GM23338 (cell line): ENCODE measurements around the gene RUVBL2. TPM values are rescaled to one million over a fixed set of nuclear protein-coding genes. Genes with fewer than 3 reads are reported as not detected.

Experiments
- ATAC-seq: fragments of 200-7000 bp; cut with Tn5 transposase; 3 replicates; pipeline ENCODE4 v1.9.1; 2020
- DNase-seq: peaks from one replicate; pipeline ENCODE4 v3.0.0-alpha.2; 2015; ENCODE audit warnings: low spot score
- H2AFZ ChIP-seq: fragments of 200-600 bp; sonication (generic); 2 replicates; pipeline ENCODE4 v1.8.0; 2016; ENCODE audit warnings: antibody characterized with exemption, mild to moderate bottlenecking, moderate library complexity
- H3F3A ChIP-seq: fragments of 200-600 bp; sonication (generic); replicated peaks from 2 replicates; pipeline ENCODE4 v1.8.0; 2017; ENCODE audit warnings: antibody characterized with exemption, mixed run types, low read depth
- H3K27ac ChIP-seq: fragments of 200-600 bp; sonication (generic); 2 replicates; pipeline ENCODE4 v1.6.1; 2016; ENCODE audit warnings: low read depth
- H3K27me3 ChIP-seq: fragments of 200-600 bp; sonication (generic); 2 replicates; pipeline ENCODE4 v1.8.0; 2016; ENCODE audit warnings: mild to moderate bottlenecking, mixed run types, moderate library complexity; ENCODE audit not compliant: insufficient read depth
- H3K36me3 ChIP-seq: fragments of 200-600 bp; sonication (generic); 2 replicates; pipeline ENCODE4 v1.8.0; 2016; ENCODE audit warnings: mild to moderate bottlenecking; ENCODE audit not compliant: insufficient read depth
- H3K4me1 ChIP-seq: fragments of 200-600 bp; sonication (generic); 2 replicates; pipeline ENCODE4 v1.8.0; 2016; ENCODE audit warnings: mild to moderate bottlenecking, moderate library complexity; ENCODE audit not compliant: insufficient read depth
- H3K4me2 ChIP-seq: fragments of 200-600 bp; sonication (generic); 2 replicates; pipeline ENCODE4 v1.7.1; 2017; ENCODE audit warnings: mixed run types
- H3K4me3 ChIP-seq: fragments of 200-600 bp; sonication (generic); 2 replicates; pipeline ENCODE4 v1.6.1; 2016; ENCODE audit warnings: mixed run types
- H3K79me2 ChIP-seq: fragments of 200-600 bp; sonication (generic); replicated peaks from 2 replicates; pipeline ENCODE4 v1.8.0; 2017; ENCODE audit warnings: mild to moderate bottlenecking; ENCODE audit not compliant: insufficient read depth
- H3K9me2 ChIP-seq: fragments of 200-600 bp; sonication (generic); 2 replicates; pipeline ENCODE4 v1.8.0; 2017; ENCODE audit not compliant: insufficient read depth
- H4K20me1 ChIP-seq: fragments of 200-600 bp; sonication (generic); replicated peaks from 2 replicates; pipeline ENCODE4 v1.8.0; 2017; ENCODE audit warnings: mild to moderate bottlenecking; ENCODE audit not compliant: insufficient read depth
- H3K27ac Mint-ChIP-seq: 2 replicates; pipeline ENCODE4 v1.8.0; 2020; ENCODE audit warnings: inconsistent platforms, mild to moderate bottlenecking, moderate library complexity, mixed read lengths
- H3K27me3 Mint-ChIP-seq: 3 replicates; pipeline ENCODE4 v1.8.0; 2022; ENCODE audit warnings: low read depth, mild to moderate bottlenecking, moderate library complexity, mixed read lengths, inconsistent platforms; ENCODE audit not compliant: insufficient read depth, poor library complexity
- H3K36me3 Mint-ChIP-seq: 3 replicates; pipeline ENCODE4 v1.8.0; 2021; ENCODE audit warnings: low read depth, mild to moderate bottlenecking, inconsistent platforms, moderate library complexity, mixed read lengths
- H3K4me1 Mint-ChIP-seq: 3 replicates; pipeline ENCODE4 v1.8.0; 2020; ENCODE audit warnings: mild to moderate bottlenecking, inconsistent platforms, mixed read lengths
- H3K4me3 Mint-ChIP-seq: 3 replicates; pipeline ENCODE4 v1.8.0; 2021; ENCODE audit warnings: moderate library complexity, mild to moderate bottlenecking, inconsistent platforms, mixed read lengths
- H3K9me3 Mint-ChIP-seq: 3 replicates; pipeline ENCODE4 v1.8.0; 2020; ENCODE audit warnings: moderate library complexity, mild to moderate bottlenecking, inconsistent platforms, mixed read lengths
- EZH2phosphoT487 ChIP-seq: fragments of 200-600 bp; sonication (generic); IDR thresholded peaks from one replicate; pipeline ENCODE4 v1.8.1; 2018; ENCODE audit warnings: antibody characterized with exemption; ENCODE audit not compliant: unreplicated experiment
- JUNB ChIP-seq: IDR thresholded peaks from one replicate; pipeline ENCODE4 v1.6.1; 2016; ENCODE audit warnings: antibody characterized with exemption; ENCODE audit not compliant: unreplicated experiment
- POLR2AphosphoS5 ChIP-seq: IDR thresholded peaks from 2 replicates; pipeline ENCODE4 v1.6.1; 2016; ENCODE audit warnings: antibody characterized with exemption, low read depth
- STAT1 ChIP-seq: IDR thresholded peaks from one replicate; pipeline ENCODE4 v1.6.1; 2016; ENCODE audit warnings: antibody characterized with exemption; ENCODE audit not compliant: unreplicated experiment
- ZNF114 ChIP-seq: fragments of 250-450 bp; sonication (Bioruptor Pico); IDR thresholded peaks from 2 replicates; pipeline ENCODE4 v1.5.0; 2020; ENCODE audit warnings: mild to moderate bottlenecking, moderate library complexity
- ZNF331 ChIP-seq: fragments of 250-450 bp; sonication (Bioruptor Pico); IDR thresholded peaks from 2 replicates; pipeline ENCODE4 v1.5.0; 2020; ENCODE audit warnings: low read depth, mild to moderate bottlenecking, moderate library complexity
- polyA plus RNA-seq: library from polyadenylated mRNA; unstranded; fragments of >200 nt; fragmentation: Nextera tagmentation; extraction: Ambion mirVana; gene quantifications from 2 replicates; pipeline ENCODE4 v1.2.1, GENCODE V29; 2016
- total RNA-seq: library from RNA; depleted of rRNA; stranded (reverse); fragments of >200 nt; shearing (Covaris generic); gene quantifications from 2 replicates; pipeline ENCODE4 v1.2.3, GENCODE V29; 2014
- TF ChIP-seq, protein P1 (sequence below): IDR thresholded peaks from one replicate; pipeline ENCODE4 v1.6.1; 2018; ENCODE audit warnings: antibody characterized with exemption; ENCODE audit not compliant: unreplicated experiment
- TF ChIP-seq, protein P2 (sequence below): IDR thresholded peaks from 2 replicates; pipeline ENCODE4 v1.6.1; 2016; ENCODE audit warnings: antibody characterized with exemption
- TF ChIP-seq, protein P3 (sequence below): fragments of 250-450 bp; sonication (Bioruptor Pico); IDR thresholded peaks from 2 replicates; pipeline ENCODE4 v1.5.0; 2020; ENCODE audit warnings: mild to moderate bottlenecking, moderate library complexity

The RUVBL2 gene
- total and polyA plus RNA-seq, 2 experiments from 2014 or later = 196 to 252 TPM

DNA sequence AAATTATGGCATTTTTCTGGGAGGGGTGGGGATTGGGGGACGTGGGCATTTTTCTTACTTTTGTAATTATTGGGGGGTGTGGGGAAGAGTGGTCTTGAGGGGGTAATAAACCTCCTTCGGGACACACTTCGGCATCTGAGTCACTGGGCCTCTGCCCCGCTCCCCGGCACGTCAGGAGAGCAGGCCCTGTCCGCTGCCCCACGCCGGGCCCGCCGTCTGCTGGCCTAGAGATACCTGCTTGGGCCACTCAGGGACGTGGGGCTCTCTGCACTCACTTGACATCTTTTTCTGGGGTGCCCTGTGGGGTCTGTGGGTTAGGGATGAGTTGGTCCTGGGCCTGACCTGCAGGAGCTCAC lies 32.0 kb upstream of the RUVBL2 start:
- no peak overlapping the region; the same call in 2 of the 3 replicates for H3K4me3 Mint-ChIP-seq
- H3F3A ChIP-seq = peaks cover 56% of the 10 kb centered on the region
- H3K27ac Mint-ChIP-seq = peak overlapping the region; percentile 82
- no peaks in the 10 kb centered on the region for H3K9me2 ChIP-seq
- H3K27me3 ChIP-seq = no peaks in the 10 kb centered on the region
- DNase-seq (no peak), ATAC-seq (no peak)
- peaks cover 35% of the 10 kb centered on the region for H3K79me2 ChIP-seq
- no peak for TF ChIP-seq ZNF114 (CRISPR knock-in tag)
- TF ChIP-seq, protein P1, sequence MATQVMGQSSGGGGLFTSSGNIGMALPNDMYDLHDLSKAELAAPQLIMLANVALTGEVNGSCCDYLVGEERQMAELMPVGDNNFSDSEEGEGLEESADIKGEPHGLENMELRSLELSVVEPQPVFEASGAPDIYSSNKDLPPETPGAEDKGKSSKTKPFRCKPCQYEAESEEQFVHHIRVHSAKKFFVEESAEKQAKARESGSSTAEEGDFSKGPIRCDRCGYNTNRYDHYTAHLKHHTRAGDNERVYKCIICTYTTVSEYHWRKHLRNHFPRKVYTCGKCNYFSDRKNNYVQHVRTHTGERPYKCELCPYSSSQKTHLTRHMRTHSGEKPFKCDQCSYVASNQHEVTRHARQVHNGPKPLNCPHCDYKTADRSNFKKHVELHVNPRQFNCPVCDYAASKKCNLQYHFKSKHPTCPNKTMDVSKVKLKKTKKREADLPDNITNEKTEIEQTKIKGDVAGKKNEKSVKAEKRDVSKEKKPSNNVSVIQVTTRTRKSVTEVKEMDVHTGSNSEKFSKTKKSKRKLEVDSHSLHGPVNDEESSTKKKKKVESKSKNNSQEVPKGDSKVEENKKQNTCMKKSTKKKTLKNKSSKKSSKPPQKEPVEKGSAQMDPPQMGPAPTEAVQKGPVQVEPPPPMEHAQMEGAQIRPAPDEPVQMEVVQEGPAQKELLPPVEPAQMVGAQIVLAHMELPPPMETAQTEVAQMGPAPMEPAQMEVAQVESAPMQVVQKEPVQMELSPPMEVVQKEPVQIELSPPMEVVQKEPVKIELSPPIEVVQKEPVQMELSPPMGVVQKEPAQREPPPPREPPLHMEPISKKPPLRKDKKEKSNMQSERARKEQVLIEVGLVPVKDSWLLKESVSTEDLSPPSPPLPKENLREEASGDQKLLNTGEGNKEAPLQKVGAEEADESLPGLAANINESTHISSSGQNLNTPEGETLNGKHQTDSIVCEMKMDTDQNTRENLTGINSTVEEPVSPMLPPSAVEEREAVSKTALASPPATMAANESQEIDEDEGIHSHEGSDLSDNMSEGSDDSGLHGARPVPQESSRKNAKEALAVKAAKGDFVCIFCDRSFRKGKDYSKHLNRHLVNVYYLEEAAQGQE = no peak
- no peak for TF ChIP-seq STAT1
- TF ChIP-seq, protein P2, sequence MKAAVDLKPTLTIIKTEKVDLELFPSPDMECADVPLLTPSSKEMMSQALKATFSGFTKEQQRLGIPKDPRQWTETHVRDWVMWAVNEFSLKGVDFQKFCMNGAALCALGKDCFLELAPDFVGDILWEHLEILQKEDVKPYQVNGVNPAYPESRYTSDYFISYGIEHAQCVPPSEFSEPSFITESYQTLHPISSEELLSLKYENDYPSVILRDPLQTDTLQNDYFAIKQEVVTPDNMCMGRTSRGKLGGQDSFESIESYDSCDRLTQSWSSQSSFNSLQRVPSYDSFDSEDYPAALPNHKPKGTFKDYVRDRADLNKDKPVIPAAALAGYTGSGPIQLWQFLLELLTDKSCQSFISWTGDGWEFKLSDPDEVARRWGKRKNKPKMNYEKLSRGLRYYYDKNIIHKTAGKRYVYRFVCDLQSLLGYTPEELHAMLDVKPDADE = no peak
- no peak; the same call in 1 of the 2 replicates for TF ChIP-seq POLR2AphosphoS5
- TF ChIP-seq, protein P3, sequence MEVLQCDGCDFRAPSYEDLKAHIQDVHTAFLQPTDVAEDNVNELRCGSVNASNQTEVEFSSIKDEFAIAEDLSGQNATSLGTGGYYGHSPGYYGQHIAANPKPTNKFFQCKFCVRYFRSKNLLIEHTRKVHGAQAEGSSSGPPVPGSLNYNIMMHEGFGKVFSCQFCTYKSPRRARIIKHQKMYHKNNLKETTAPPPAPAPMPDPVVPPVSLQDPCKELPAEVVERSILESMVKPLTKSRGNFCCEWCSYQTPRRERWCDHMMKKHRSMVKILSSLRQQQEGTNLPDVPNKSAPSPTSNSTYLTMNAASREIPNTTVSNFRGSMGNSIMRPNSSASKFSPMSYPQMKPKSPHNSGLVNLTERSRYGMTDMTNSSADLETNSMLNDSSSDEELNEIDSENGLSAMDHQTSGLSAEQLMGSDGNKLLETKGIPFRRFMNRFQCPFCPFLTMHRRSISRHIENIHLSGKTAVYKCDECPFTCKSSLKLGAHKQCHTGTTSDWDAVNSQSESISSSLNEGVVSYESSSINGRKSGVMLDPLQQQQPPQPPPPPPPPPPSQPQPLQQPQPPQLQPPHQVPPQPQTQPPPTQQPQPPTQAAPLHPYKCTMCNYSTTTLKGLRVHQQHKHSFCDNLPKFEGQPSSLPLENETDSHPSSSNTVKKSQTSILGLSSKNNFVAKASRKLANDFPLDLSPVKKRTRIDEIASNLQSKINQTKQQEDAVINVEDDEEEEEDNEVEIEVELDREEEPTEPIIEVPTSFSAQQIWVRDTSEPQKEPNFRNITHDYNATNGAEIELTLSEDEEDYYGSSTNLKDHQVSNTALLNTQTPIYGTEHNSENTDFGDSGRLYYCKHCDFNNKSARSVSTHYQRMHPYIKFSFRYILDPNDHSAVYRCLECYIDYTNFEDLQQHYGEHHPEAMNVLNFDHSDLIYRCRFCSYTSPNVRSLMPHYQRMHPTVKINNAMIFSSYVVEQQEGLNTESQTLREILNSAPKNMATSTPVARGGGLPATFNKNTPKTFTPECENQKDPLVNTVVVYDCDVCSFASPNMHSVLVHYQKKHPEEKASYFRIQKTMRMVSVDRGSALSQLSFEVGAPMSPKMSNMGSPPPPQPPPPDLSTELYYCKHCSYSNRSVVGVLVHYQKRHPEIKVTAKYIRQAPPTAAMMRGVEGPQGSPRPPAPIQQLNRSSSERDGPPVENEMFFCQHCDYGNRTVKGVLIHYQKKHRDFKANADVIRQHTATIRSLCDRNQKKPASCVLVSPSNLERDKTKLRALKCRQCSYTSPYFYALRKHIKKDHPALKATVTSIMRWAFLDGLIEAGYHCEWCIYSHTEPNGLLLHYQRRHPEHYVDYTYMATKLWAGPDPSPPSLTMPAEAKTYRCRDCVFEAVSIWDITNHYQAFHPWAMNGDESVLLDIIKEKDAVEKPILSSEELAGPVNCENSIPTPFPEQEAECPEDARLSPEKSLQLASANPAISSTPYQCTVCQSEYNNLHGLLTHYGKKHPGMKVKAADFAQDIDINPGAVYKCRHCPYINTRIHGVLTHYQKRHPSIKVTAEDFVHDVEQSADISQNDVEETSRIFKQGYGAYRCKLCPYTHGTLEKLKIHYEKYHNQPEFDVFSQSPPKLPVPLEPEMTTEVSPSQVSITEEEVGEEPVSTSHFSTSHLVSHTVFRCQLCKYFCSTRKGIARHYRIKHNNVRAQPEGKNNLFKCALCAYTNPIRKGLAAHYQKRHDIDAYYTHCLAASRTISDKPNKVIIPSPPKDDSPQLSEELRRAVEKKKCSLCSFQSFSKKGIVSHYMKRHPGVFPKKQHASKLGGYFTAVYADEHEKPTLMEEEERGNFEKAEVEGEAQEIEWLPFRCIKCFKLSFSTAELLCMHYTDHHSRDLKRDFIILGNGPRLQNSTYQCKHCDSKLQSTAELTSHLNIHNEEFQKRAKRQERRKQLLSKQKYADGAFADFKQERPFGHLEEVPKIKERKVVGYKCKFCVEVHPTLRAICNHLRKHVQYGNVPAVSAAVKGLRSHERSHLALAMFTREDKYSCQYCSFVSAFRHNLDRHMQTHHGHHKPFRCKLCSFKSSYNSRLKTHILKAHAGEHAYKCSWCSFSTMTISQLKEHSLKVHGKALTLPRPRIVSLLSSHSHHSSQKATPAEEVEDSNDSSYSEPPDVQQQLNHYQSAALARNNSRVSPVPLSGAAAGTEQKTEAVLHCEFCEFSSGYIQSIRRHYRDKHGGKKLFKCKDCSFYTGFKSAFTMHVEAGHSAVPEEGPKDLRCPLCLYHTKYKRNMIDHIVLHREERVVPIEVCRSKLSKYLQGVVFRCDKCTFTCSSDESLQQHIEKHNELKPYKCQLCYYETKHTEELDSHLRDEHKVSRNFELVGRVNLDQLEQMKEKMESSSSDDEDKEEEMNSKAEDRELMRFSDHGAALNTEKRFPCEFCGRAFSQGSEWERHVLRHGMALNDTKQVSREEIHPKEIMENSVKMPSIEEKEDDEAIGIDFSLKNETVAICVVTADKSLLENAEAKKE = no peak
- no peak for TF ChIP-seq EZH2phosphoT487
- no peak for TF ChIP-seq ZNF331 (CRISPR knock-in tag)
- TF ChIP-seq JUNB = no peak
- peaks cover 45% of the 10 kb centered on the region for H3K27me3 Mint-ChIP-seq
- H2AFZ ChIP-seq = no peak overlapping the region
- peak overlapping the region; percentile 32; the same call in 1 of the 2 replicates for H3K4me2 ChIP-seq
- no peak overlapping the region for H3K4me3 ChIP-seq
- H3K4me1 Mint-ChIP-seq = peaks cover 35% of the 10 kb centered on the region
- peaks cover 52% of the 10 kb centered on the region for H3K36me3 Mint-ChIP-seq
- peaks cover 14% of the 10 kb centered on the region for H3K9me3 Mint-ChIP-seq
- peaks cover 17% of the 10 kb centered on the region for H3K36me3 ChIP-seq
- peaks cover 16% of the 10 kb centered on the region for H4K20me1 ChIP-seq
- peak overlapping the region; percentile 79; the same call in 1 of the 2 replicates for H3K27ac ChIP-seq
- peaks cover 18% of the 10 kb centered on the region for H3K4me1 ChIP-seq
